Frontal cortex (tissue), 4 donors: Measurements from ENCODE around the gene SORBS1. TPM values are rescaled to one million over a fixed set of nuclear protein-coding genes. Genes with fewer than 3 reads are reported as not detected.

Experiments
- DNase-seq, 2 donors: peaks; one replicate each; pipeline ENCODE4 v3.0.0; 2012; ENCODE audit warnings: low spot score in 2 of 2
- FAIRE-seq: peaks from 2 replicates; lab custom pipeline; 2012; peaks lifted over from hg19 to GRCh38; lab: Jason Lieb, UNC
- total RNA-seq: library from RNA; depleted of rRNA; stranded (reverse); fragments of >200 nt; gene quantifications from one replicate; pipeline ENCODE4 v1.2.3, GENCODE V29; 2014
- donor health status: control.
- donor health status: control.
- donor health status: control.

Gene SORBS1
- total RNA-seq, 1 donor from 2014 or later = 90.5 TPM

DNA sequence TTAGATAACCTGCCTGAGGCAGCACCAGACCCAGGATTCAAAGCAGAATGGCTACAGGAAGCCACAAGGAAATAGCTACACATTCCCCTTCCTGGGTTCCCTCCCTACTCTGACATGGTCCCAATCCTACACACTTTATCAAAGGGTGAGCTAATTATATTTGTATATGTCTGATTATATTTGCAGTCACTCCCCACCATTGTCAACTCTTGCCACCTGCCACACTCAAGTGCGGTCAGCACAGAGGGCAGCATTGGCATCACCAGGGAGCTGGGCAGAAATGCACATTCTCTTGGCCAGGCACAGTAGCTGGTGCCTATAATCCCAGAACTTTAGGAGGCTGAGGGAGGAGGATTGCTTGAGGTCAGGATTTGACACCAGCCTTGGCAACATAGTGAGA lies 156.3 kb downstream of the SORBS1 start:
- DNase-seq (no peak), FAIRE-seq (no peak)

DNA sequence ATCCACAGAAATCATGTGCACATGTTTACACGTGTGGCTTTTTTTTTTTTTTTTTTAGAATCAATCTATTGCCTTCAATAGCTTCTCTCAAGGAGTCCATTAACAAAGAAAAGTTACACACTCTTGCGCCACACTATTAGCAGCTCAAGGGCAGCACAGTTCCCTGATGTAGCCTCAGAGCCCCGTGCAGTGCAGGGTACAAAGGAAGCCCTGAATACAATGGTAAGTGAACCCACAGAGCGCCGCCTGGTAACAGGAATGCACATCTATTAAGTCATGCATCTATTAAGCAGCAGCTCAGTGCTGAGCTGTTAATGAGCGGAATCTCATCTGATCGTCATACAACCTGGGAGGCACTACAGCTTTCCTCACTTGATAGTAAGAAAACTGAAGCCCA lies 156.7 kb downstream of the SORBS1 start:
- FAIRE-seq (no peak), DNase-seq (no peak)

DNA sequence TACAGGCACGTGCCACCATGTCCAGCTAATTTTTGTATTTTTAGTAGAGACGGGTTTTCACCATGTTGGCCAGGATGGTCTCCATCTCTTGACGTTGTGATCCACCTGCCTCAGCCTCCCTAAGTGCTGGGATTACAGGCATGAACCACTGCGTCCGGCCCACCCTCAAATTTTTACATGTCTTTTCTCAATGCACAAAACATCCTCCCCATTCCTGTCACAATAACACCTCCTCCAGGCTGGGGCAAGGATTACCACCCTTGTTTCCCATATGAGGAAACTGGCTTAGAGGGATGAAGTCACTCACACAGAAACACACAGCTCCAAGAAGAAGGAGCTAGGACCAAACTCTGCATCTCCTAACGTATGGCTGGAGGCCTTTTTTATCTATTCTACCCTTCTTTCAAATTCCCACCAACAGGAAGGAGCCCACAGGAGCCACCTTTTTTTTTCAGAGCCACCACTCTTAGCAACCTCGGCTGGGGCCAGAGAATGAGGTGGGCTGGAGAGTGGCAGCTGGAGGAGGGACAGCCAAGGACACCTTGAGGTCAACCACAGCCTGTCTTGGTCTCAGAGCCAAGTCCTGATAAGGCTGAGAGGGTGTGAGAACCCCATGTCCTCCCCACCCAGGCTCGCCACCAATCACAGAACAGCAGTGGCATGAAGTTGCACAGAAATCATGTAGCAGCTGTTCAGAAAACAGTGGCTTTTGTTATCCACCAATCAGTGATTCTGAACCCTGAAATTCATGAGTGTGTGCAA lies 157.3 kb downstream of the SORBS1 start:
- no peak for DNase-seq
- FAIRE-seq = no peak

DNA sequence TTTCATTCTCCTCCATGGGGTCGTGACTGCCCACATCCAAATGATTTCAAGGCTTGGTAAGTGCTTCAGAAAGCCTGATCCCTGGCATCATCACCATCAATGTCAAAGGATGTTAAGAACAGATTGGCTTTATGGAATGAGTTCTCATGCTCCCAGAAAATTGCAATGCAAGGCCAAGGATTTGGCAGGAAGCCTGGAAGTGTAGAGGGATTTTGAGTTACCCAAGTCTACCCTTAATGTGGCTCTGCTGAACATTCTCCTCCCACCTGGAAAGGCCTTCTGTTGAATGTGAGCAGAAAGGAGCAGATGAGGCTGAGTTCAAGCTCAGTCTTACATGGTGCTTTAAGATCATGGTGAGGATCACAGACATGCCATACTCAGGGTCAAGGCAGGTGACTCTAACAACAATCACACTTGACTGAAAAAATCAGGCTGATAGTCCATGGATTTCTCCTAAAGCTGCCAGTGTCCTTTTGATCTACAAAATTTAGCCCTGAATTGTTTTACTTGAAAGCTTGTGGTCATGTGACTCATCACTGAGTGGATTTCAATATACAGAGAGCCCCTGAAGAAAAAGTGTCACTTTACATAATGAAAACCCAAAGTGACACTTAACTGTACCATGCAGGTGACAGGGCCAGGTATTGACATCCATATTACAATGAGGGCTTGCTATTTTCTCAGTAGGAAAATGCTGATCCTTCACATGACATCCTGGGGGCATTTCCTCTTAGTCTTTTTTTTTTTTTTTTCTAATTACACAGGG lies 159.3 kb downstream of the SORBS1 start:
- DNase-seq (no peak), FAIRE-seq (no peak)

DNA sequence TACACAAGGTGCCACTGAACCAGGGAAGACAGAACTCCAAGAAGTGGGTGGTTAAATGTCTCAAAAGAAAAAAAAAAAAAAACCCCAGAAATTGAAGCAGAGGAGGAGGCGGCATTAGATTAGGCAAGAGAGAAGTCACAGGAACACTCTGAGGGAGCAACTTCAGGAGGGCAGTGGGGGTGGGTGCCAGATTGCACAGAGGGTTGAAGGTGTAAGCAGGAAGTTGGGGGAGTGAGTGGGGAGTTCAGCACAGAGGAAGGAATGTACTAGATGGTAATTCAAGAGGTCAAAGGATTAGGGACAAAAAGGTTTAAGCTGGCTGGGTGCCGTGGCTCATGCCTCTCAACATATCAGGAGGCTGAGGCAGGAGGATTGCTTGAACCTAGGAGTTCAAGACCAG lies 160.4 kb downstream of the SORBS1 start:
- DNase-seq (no peak), FAIRE-seq (no peak)

DNA sequence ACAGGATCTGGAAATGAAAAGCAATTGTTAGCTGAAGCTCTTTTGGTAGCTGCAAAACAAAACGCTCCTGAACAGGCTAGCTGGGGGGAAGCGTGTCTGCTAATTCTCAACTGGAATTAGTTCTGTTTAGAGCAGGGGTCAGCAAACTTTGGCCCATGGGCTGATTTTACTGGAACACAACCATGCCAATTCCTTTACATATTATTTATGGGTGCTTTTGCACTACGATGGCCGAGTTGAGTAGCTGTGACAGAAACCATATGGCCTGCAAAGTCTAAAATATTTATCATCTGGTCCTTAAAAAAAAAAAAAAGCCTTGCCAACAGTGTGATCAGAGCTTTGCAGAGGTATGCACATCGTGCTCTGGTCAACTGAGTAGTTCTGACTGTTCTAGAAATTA lies 162.0 kb downstream of the SORBS1 start:
- FAIRE-seq (no peak), DNase-seq (no peak)

DNA sequence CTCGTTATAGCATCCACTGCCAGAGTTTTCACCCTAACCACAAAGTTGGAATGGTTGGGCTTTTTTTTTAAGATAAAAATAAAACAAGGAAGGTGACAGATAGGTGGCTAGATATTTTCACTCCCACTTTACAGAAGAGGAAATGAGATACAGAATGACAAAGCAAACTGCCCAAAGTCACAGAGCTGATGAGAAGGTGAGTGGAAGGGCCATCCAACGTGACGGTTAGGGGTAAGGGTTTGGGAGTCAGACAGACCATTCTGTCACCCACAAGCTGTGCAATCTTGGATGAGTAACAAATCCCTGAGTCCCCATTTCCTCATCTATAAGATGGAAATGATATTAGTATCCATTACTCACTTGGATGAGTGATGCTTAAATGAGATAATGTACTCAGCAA lies 163.4 kb downstream of the SORBS1 start:
- FAIRE-seq (no peak), DNase-seq (no peak)

DNA sequence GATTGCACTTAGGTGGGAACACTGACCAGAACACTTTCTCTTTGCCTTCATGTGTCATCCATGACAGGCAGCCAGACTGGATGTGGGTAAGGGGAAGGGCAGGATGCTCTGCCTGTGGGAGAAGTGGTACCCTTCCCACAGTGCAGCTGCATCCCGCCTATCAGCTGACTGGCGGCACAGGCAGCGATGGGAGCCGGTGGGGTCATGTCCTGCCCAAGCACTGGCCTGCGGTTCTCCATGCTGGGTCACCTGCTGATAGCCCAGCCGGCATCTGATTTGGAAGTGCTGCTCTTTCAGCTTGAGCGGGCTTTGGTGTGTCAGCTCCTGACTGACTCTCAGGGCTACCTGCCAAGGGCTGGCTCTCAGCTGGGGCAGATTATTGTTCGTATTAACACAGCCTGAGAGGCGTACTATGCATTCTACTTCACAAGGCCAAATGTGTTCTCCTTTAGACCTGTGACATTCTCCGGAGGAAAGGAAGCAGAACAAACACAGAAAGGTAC lies 165.2 kb downstream of the SORBS1 start:
- DNase-seq (no peak), FAIRE-seq (no peak)

DNA sequence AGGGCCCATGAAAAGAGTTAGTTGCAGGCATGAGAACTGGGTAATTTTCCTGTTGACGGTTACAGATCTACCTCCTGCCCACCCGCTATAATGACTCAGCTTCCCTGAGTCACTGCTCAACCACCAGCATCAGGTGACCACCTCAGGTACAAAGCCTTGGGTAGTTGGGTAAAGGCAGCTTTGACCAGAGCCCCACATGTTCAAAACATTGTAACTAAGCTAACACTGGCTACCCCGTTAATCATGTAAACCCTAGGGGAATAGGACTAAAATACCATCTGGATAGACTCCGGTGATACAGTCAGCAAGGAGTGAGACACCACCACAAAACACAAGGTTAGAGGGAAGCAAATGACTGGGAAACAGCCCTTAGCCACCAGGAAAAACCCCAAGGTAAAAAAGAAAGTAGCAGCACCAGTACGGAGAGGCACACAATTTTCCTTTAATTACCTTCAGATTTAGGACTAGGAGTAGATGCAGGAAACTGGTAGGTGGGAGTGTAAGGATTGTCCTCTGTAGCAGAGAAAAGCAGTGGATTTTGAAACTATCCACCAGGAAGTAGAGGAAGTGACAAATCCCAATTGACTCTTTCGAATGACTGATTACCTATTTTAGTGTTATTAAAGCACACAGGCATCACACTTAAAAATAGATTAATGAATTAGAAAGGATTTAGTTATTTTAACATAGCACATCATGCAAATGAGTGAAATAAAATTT lies 166.8 kb downstream of the SORBS1 start:
- no peak for DNase-seq
- FAIRE-seq = no peak

DNA sequence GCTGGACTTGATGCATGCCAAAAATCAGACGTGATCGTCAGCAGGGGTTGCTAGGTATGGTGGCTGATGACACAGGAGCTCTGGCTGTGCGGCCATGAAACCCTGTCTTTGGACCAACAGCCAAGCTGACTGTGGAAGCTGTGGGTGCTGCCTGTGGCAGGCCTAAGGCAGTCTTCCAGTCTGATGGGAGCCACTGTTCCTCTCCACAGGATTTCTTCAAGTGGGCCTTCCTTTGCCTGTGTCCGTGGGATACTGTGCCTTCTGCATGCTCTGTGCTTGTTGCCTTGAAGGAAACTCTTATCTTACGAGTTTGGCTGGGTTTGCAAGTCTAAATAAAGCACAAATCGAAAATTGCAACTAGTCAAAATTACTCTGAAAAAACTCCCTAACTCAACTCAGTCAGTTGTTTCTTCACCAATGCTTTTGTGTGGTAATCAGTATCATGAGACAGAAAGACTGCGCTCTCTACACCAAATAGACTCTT lies 168.4 kb downstream of the SORBS1 start:
- no peak for DNase-seq

DNA sequence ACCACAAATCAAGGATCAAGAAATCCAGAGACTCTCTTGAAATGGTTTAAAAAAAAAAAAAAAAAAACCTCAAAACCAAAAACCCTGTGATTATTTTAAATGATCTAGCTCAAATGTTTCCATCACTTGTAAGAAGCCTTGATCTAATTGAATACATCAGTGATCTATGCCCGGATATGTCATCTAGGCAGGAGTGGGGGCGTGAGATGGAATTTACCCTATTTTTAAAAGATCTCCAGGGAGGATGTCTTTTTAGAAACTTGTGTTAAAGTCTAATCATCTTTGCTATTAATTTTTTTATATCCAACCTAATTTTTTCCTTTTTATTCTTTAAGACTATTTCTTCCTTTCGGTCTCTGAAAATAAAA lies 169.0 kb downstream of the SORBS1 start:
- FAIRE-seq (no peak), DNase-seq (no peak)

More for the DNA sequence above, 168.4 kb downstream of the SORBS1 start:
- no peak for FAIRE-seq

DNA sequence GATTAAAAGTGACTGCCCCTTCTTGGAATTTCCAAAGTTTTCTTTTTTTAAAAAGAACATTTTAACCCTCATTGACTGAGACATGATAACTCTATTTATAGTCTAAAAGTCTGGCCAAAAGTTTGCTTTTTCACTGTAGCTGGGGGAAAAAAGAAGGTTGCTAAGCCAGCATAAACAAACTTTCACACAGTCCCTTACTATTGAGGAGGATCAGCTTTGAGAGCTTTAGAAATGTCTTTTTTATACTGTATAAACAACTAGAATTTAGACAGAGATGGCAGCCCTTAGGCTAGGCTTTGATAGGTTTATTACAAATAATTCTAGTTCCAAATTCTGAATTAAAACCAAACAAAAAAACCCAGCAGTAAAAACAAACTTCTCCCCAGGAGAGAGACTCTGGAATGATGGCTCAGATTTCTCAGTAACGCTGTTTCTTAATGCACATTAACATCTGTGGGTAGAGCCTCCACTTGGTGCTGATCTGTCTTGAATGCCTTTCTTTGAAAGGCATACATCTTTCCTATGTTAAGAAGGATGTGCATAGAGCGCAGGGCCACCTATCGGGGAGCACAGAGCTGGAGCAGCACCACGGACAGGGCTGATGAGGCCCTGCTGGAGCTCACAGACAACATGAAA lies 169.5 kb downstream of the SORBS1 start:
- DNase-seq (no peak), FAIRE-seq (no peak)

DNA sequence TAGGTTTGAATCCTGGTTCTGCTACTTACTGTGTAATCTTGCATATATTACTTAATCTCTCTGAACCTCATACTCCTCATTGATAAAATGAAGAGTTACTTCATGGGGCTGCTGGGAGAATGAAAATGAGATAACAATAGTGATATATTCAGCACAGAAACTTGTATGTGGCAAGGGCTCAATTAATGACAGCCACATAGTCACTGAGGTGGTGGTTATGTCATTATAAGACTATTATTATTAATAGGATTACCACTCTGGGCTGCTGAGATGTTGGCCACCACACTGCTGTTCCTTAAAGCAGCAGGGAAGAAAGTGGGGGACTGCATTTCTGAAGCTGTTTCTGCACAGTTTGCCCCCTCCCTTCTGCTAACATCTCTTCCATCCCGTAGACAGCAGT lies 170.0 kb downstream of the SORBS1 start:
- DNase-seq (no peak), FAIRE-seq (no peak)

DNA sequence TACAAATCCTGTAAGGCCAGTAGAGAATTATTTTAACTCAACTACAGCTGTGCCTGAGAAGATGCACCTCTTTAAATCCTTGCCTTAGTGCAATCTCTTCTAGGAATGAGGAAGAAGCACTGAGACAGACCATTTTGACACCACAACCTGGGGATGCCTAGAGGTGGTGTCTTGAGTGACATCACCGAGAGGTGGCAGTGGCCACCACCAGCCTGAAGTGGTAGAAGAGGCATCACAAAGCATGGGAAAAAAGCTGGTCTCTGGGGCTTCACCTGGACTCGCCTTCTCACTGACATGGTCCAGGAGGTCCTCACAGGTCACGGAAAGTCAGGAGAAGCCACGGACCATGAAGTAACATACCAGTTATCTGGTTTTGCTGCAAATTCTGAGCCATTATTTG lies 171.2 kb downstream of the SORBS1 start:
- DNase-seq (no peak), FAIRE-seq (no peak)

DNA sequence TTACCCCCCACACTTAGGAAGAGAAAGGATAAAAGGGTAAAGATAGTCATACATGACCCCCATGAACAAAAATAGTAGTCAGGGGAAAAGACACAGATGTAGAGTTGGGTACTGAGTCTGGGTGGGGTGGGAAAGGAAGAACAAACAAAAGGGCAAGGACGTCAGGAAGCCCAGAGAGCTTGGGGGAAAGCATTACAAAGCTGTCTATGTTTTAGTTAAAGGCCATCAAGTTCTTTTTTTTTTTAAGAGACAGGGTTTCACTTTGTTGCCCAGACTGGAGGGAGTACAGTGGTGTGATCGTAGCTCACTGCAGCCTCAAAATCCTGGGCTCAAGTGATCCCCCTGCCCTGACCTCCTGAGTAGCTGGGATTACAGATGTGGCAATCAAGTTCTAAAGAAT lies 172.0 kb downstream of the SORBS1 start:
- no peak for FAIRE-seq
- no peak for DNase-seq

DNA sequence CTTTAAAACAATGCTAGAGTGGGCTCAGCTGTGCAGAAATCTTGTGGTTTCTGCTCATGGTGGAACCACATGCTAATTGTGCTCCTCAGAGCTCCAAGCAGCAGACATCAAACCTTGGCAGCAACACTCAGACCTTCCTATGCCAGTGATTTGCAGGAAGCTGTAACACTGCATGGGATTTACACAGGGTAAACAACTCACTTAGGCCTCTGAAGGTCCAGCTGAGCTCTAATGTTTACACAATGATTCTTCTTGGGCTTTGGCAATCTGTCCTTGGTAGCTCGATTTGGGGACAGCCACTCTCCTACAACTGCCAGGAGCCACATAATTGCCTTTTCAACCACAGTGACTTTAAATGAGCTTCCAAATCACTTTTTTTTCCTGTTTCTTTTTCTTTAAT lies 172.6 kb downstream of the SORBS1 start:
- FAIRE-seq (no peak), DNase-seq (no peak)

DNA sequence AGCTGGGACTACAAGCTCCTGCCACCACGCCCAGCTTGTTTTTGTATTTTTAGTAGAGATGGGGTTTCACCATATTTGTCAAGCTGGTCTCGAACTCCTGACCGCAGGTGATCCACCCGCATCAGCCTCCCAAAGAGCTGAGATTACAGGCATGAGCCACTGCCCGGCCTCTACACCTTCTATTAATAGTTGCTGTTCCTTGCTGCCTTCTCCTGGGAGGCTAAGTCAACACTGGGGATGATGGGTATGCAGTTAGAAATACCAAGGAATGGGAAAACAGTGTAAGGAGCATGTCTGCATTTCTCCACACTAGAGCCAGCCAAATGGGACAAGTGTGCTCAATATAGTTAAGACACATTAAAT lies 173.1 kb downstream of the SORBS1 start:
- no peak for DNase-seq
- FAIRE-seq = no peak

DNA sequence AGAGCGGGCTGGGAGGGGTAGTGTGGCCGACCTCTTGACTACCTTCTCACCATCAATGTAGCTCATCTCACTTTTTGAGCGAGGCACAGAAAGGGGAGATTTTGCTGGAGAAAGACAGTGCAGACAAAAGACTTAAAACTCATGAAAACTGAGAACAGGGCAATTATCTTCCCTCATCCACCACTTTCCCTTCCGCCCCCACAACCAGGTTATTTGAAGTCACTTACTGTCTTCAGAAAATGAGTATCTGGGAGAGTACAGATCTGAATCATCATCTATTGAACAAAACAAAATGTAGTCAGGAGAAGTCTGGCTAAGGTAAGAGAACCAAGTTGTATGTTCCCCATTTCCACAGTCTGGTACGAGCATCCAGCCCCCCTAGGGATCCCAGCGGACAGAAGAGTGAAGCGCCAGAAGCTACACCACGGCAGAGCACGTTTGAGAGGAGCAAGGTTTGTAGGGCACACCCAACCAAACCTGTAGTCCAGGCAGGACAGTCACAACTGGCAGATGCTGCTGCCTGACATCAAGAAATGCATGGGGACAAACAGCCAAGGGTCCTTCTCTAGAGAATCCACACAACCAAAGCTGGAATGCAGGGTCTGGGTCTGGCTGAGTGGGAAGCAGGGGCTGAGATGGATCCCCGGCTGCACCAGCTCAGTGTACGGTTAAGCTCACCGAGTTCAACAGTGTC lies 177.0 kb downstream of the SORBS1 start:
- DNase-seq = no peak
- FAIRE-seq = no peak

DNA sequence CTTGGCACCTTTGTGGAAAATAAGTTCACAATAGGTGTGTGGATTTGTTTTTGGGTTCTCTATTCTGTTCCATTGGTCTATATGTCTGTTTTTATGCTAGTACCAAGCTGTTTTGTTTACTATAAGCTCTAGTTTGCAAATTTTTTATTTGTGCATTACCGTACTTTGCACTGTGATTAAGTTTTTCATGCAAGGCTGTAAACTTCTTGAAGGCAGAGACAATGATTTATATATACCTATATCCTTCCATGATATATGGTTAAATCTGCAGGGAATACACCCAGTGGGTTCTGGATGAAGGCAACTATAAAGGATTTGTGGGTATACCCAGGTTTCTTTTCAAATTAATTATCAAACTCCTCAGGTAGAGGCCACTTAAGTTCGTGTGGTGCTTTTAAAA lies 178.6 kb downstream of the SORBS1 start:
- FAIRE-seq (no peak), DNase-seq (no peak)

DNA sequence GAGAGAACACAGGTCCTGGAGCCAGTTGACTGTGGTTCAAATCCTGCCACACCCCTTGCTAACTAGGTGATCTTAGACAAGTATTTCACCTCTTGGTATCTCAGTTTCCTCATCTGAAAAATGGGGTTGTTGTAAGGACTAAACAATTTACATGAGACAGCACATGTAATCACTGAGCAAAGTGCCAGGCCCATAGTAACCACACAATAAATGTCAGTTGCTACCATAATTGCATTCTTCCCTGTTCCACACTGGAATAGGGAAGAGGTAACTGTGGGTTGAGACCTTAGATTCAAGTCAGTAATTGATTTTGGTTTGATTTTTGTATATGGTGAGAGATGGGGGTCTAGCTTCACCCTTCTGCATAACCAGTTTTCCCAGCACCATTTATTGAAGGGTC lies 179.0 kb downstream of the SORBS1 start:
- DNase-seq = no peak
- FAIRE-seq = no peak
